HG03064 (cell line): ENCODE measurements around the gene NECAB2.
A peak's percentile ranks its signal among the peaks of the same experiment; 100 is the strongest.

ENCODE experiments used
- ATAC-seq: cut with Tn5 transposase; IDR thresholded peaks from one replicate; pipeline ENCODE4 v1.9.1; 2021; ENCODE audit warnings: low read depth; ENCODE audit not compliant: unreplicated experiment

NECAB2 gene

GRCh38 chr16:83951544-83951943 is 16.5 kb upstream of the NECAB2 start:
- ATAC-seq: no peak

GRCh38 chr16:83952587-83952939 is 15.5 kb upstream of the NECAB2 start:
- no peak for ATAC-seq

GRCh38 chr16:83952940-83953795 is 14.9 kb upstream of the NECAB2 start, which contains the start of gene OSGIN1:
Gene OSGIN1, plus strand, starts transcription at chr16:83953240. Its CDS starts 4,432 bp downstream, at chr16:83957672.
- ATAC-seq: peak; percentile 77

GRCh38 chr16:83953796-83954576 is 14.1 kb upstream of the NECAB2 start:
- no peak for ATAC-seq

GRCh38 chr16:83954577-83955016 is 13.4 kb upstream of the NECAB2 start:
- no peak for ATAC-seq

- ATAC-seq: no peak
Observed at GRCh38 chr16:83955218-83956130, 12.6 kb upstream of the NECAB2 start.

GRCh38 chr16:83956336-83957289 is 11.4 kb upstream of the NECAB2 start:
- no peak for ATAC-seq

- ATAC-seq: no peak
Observed at GRCh38 chr16:83957296-83957855, 10.7 kb upstream of the NECAB2 start.

- no peak for ATAC-seq
Observed at GRCh38 chr16:83958137-83958845, 9.8 kb upstream of the NECAB2 start.

GRCh38 chr16:83958846-83959565 is 9.0 kb upstream of the NECAB2 start:
- ATAC-seq: no peak

GRCh38 chr16:83959656-83960434 is 8.2 kb upstream of the NECAB2 start:
- no peak for ATAC-seq

- ATAC-seq: no peak
Observed at GRCh38 chr16:83960521-83961249, 7.4 kb upstream of the NECAB2 start.

- ATAC-seq: no peak
Observed at GRCh38 chr16:83961591-83961990, 6.5 kb upstream of the NECAB2 start.

GRCh38 chr16:83963277-83964119 is 4.5 kb upstream of the NECAB2 start:
- ATAC-seq: no peak

- no peak for ATAC-seq
Observed at GRCh38 chr16:83964684-83965443, 3.2 kb upstream of the NECAB2 start.
